ENCODE measurements around the gene WASL.

DNA sequence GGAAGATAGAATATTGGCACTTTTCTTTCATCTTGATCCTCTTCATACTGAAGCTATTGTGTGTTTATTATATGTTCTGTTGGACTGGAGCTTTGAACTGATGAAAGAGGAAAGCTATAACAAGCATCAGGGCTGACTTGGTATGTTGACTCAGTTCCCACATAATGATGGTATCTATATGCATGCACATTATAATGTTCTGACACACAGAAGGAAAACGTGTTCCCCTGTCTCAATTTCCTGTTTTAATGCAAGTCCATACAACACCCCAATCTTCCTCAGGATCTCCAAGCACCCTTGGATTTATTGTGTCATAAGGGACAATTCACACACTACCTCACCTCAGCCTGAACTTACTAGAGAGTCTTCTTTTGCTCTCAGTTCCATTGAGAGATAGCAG, 8.3 kb upstream of the WASL start:
- no peak for TF ChIP-seq POLR2A (IDR thresholded peaks at IDR 0.05; ENCODE audit: low read length)
- TF ChIP-seq GATA1 (IDR thresholded peaks at IDR 0.05; ENCODE audit: low read depth, low read length), result no peak

Measured in erythroblast (primary cell).